Subcutaneous adipose tissue (tissue), 4 donors: ENCODE measurements around the gene CYB5RL. TPM values are rescaled to one million over a fixed set of nuclear protein-coding genes. Genes with fewer than 3 reads are reported as not detected.

Experiments
- total RNA-seq, 4 donors: library from RNA; depleted of rRNA; stranded (reverse); fragments of >200 nt; gene quantifications; one replicate each; pipeline ENCODE4 v1.1.0, GENCODE V29; 2016
- TF ChIP-seq, protein P1 (sequence below): fragments of 450-650 bp; IDR thresholded peaks from one replicate; pipeline ENCODE4 v1.5.1; 2016; ENCODE audit warnings: low read depth, mild to moderate bottlenecking, control low read depth, antibody characterized with exemption, moderate library complexity

Gene CYB5RL
- total RNA-seq, 4 donors from 2014 or later = 3.9 to 6.4 (median 5.4) TPM

DNA sequence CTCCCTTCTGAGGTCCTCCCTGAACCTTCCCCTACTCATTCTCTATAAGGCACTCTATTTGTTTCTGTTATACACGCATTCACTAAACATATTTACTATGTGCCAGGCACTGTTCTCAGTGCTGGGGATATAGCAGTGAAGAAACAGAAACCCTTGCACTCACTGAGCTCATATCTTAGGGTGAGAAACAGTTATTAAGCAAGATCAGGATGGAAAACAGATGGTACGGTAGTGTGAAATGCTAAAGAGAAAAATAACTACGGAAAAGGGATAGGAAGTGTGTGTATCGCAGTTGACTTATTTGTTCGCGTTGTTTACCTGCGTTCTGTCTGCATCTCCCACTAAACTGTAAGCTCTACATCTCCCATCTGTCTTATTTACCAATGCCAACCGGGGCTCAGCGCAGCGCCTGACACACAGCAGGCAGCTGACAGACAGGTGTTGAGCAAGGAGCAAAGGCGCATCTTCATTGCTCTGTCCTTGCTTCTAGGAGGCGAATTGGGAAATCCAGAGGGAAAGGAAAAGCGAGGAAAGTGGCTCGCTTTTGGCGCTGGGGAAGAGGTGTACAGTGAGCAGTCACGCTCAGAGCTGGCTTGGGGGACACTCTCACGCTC is 572 bp downstream of the CYB5RL start:
- TF ChIP-seq, protein P1, sequence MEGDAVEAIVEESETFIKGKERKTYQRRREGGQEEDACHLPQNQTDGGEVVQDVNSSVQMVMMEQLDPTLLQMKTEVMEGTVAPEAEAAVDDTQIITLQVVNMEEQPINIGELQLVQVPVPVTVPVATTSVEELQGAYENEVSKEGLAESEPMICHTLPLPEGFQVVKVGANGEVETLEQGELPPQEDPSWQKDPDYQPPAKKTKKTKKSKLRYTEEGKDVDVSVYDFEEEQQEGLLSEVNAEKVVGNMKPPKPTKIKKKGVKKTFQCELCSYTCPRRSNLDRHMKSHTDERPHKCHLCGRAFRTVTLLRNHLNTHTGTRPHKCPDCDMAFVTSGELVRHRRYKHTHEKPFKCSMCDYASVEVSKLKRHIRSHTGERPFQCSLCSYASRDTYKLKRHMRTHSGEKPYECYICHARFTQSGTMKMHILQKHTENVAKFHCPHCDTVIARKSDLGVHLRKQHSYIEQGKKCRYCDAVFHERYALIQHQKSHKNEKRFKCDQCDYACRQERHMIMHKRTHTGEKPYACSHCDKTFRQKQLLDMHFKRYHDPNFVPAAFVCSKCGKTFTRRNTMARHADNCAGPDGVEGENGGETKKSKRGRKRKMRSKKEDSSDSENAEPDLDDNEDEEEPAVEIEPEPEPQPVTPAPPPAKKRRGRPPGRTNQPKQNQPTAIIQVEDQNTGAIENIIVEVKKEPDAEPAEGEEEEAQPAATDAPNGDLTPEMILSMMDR = no peak

DNA sequence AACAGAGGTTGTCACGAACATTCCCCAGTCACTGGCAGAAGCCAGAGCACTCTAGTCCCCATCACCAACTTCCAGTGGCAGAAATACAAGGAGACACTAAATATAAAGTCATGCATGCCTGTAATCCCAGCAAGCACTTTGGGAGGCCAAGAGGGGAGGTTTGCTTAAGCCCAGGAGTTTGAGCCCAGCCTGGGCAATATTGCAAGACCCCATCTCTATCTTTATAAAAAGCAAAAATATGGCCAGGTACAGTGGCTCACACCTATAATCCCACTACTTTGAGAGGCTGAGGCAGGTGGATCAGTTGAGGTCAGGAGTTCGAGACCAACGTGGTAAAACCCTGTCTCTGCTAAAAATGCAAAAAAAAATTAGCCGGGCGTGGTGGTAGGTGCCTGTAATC is 6.4 kb downstream of the CYB5RL start:
- TF ChIP-seq, protein P1 = no peak

DNA sequence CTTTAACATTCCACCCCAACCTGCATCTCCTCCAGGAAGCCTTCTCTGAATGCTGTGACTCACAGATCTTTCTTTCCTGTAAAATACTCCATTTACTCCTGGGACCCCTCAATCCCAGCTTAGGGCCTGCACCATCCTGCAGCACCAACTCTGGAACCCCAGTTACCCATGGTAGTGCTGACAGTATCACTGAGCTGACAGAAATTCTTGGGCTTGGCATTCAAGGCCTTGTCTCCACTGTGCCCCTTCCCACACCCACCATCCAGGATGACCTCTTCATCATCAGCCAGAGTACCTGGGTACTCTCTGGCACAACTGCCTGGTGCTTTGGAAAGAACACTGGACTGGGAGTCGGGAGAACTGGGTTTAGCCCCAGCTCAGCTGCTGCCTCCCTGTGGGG is 8.3 kb downstream of the CYB5RL start:
- TF ChIP-seq, protein P1 = no peak

DNA sequence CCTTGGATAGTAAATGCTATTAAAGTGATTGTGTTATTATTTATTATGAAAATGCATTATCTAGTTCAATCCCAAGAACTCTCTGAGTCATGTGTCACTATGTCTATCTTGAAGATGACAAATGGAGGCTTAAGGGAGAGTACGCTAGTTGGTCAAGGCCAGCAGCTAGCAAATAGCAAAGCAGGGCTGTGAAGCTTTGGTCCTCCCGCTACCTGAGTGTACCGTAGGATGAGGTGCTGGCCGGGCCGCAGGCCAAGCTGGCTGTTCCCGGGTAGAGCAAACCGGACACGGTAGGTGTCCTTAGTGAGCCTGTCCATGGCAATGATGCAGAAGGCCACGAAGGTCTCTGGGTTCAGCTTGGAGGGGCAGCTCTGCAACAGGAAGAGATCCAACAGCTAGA is 9.3 kb downstream of the CYB5RL start:
- TF ChIP-seq, protein P1 = no peak

DNA sequence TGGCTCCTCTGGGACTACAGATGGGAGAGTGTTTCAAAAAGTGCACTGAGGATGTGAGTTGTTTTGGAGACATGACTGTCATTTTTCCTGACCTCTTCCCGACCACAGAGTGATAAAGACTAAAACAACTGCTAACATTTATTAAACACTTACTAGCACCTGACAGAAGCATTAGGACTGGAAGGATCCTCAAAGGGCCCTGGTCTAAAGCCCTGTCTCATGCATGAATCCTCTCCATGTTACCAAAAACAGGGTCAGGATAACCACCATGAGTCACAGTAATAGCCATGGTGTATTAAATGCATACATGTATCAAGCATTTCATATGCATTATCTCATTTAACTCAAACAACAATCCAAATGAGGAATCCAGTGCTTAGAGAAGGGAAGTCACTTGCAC is 11.5 kb downstream of the CYB5RL start:
- TF ChIP-seq, protein P1 = no peak

DNA sequence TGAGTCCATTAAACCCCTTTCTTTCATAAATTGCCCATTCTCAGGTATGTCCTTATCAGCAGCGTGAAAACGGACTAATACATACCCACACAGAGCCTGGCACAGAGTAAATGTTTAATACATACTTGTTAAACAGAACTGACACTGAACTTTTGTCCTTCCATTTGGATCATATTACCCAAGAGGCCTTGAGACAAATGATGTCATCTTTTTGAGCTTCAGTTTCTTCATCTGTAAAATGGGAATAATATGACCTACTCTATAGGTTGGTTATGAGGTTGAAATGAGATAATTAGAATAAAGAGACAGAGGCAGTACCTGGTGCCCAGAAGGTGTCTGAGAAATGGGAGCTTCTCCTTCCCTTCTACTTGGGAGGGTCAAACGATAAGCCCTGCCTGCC is 13.8 kb downstream of the CYB5RL start:
- TF ChIP-seq, protein P1 = no peak

DNA sequence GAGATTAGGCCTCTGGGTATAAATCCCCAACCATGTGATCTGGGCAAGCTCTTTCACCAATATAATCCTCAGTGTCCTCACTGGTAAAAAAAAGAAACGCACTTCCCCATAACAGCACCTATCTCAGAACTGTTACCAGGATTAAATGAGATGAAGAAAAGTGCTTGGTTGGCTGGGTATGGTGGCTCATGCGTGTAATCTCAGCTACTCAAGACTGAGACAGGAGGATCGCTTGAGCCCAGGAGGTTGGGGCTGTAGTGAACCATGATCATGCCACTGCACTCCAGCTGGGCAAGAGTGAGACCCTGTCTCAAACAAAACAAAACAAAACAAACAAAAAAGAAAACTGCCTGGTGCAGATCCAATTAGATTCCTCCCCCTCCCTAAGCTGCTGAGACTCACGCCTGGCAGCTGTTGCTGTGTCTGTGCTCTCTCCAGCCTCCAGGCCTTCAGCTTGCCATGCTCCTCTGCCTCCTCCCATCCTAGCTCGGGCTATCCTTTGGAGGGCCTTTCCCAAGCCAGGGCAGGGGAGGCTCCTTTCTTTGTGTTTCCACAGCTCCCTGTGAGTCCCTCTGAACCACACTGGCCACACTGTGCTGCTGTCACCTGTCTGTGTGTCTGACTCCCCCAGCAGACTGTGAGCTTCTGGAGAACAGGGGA is 19.0 kb downstream of the CYB5RL start:
- TF ChIP-seq, protein P1 = no peak
